WERI-Rb-1 (cell line): Measurements from ENCODE around the gene RHOU.

ENCODE experiments used
- DNase-seq: peaks from one replicate; pipeline ENCODE4 v3.0.0-alpha.2; 2020
- H3K27ac ChIP-seq: fragments of 250-450 bp; sonication (Bioruptor Pico); 2 replicates; pipeline ENCODE4 v1.5.1; 2020; ENCODE audit warnings: mild to moderate bottlenecking, moderate library complexity
- H3K27me3 ChIP-seq: fragments of 250-450 bp; sonication (Bioruptor Pico); 2 replicates; pipeline ENCODE4 v1.5.1; 2021; ENCODE audit warnings: mild to moderate bottlenecking, low read depth, moderate library complexity; ENCODE audit not compliant: insufficient read depth, severe bottlenecking
- H3K36me3 ChIP-seq: fragments of 250-450 bp; sonication (Bioruptor Pico); 2 replicates; pipeline ENCODE4 v1.5.1; 2020; ENCODE audit warnings: mild to moderate bottlenecking, moderate library complexity
- H3K4me3 ChIP-seq: 2 replicates; pipeline ENCODE4 v1.5.1; 2011; ENCODE audit warnings: low read depth, mild to moderate bottlenecking, control low read depth, low read length
- H3K9me3 ChIP-seq: fragments of 250-450 bp; sonication (Bioruptor Pico); 2 replicates; pipeline ENCODE4 v1.5.1; 2021; ENCODE audit warnings: mild to moderate bottlenecking, moderate library complexity; ENCODE audit not compliant: severe bottlenecking
- TF ChIP-seq, protein P1 (sequence below): IDR thresholded peaks from 2 replicates; pipeline ENCODE4 v1.5.1; 2011; ENCODE audit warnings: low read depth, mild to moderate bottlenecking, control low read depth, inconsistent platforms, low read length

Gene RHOU

DNA sequence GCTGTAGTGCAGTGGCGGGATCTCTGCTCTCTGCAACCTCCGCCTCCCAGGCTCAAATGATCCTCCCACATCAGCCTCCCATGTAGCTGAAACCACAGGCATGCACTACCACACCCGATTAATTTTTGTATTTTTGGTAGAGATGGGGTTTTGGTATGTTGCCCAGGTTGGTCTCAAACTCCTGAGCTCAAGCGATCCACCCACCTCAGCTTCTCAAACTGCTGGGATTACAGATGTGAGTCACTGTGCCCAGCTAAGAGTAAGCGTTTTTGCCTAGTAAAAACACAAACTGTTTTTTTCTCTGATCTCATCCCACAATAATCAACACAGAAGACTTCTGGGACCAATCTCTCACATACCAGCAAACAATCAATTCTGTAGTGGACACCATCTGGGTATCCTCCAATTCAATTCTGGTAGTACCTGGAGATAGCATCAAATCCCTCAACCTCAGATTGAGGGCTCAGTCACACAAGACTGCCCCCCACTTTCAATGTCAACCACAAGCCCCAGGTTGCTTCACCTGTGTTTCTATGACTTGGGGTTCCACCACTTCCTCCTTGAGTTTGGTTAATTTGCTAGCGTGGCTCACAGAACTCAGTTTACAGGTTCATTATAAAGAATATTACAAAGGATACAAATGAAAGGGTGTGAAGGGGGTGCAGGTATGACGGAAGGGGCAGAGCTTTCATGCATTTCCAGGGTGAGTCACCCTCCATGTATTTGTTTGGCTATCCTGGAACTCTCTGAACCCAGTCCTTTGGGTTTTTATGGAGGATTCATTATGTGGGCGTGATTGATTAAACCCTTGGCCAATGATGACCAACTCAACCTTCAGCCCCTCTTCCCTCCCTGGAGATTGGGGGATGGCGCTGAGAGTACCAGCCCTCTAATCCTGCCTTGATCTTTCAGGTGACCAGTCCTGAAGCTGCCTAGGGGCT, 40.0 kb upstream of the RHOU start:
- Histone ChIP-seq H3K27me3 (no peaks in the 10 kb centered on the region), H3K36me3 (no peaks in the 10 kb centered on the region), H3K27ac (no peak overlapping the region), H3K9me3 (no peaks in the 10 kb centered on the region), H3K4me3 (no peak overlapping the region)
- DNase-seq: no peak
- TF ChIP-seq, protein P1, sequence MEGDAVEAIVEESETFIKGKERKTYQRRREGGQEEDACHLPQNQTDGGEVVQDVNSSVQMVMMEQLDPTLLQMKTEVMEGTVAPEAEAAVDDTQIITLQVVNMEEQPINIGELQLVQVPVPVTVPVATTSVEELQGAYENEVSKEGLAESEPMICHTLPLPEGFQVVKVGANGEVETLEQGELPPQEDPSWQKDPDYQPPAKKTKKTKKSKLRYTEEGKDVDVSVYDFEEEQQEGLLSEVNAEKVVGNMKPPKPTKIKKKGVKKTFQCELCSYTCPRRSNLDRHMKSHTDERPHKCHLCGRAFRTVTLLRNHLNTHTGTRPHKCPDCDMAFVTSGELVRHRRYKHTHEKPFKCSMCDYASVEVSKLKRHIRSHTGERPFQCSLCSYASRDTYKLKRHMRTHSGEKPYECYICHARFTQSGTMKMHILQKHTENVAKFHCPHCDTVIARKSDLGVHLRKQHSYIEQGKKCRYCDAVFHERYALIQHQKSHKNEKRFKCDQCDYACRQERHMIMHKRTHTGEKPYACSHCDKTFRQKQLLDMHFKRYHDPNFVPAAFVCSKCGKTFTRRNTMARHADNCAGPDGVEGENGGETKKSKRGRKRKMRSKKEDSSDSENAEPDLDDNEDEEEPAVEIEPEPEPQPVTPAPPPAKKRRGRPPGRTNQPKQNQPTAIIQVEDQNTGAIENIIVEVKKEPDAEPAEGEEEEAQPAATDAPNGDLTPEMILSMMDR: no peak

DNA sequence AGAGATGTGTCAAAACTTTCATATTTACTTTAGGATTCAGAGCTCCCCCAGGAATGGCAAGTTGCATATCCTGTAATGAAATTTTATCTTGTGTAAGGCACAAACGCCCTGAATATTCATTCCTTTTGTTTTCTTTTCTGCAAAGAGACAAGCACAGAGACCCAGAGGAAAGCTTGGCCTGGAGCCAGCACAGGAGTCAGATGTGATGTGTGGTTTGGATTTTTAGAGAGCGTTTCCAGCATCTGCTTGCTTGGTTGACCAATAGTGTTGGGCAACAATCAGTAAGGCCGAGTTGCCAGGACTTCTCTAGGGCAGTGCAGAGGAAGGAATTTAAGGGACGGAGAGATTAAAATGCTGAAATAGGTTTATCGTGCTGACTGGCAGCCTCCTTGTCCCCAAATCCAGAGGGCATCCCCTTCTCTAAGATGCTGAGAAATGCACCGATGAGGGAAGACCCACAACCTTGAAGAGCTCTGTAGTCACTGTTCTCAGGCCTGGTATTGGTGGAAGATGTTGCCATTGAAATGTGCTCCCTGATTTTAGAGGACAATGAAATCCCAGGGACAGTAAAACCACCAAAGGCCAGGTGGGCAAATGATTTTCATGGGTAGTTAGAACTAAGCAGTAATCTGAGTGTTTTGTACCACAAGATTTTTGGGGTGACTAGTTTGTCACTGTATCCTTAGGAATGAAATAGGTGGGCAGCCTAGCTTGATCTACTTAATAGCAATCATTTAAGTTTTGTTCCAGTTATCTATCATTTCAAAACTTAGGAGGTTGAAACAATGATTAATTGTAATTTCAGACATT, 37.9 kb upstream of the RHOU start:
- TF ChIP-seq, protein P1: no peak
- H3K9me3 ChIP-seq: no peaks in the 10 kb centered on the region
- no peaks in the 10 kb centered on the region for H3K27me3 ChIP-seq
- no peak overlapping the region for H3K27ac ChIP-seq
- H3K4me3 ChIP-seq: no peak overlapping the region
- H3K36me3 ChIP-seq: no peaks in the 10 kb centered on the region
- DNase-seq: no peak

DNA sequence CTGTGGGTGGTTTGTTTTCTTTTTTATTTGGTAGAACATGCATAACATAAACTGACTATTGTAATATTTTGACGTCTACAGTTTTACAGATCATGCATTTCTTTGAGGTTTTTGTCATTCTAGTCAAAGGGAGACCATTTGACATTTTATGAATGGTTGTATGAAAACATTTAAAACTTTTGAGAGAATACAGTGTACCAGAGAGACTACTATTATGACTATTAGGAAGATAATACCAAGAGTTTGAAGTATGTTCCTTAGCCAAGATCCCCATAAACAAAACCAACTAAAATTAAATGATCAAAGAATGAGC, 37.3 kb upstream of the RHOU start:
- Histone ChIP-seq H3K36me3 (no peaks in the 10 kb centered on the region), H3K27ac (no peak overlapping the region), H3K9me3 (no peaks in the 10 kb centered on the region), H3K27me3 (no peaks in the 10 kb centered on the region), H3K4me3 (no peak overlapping the region)
- DNase-seq: no peak
- TF ChIP-seq, protein P1: no peak

DNA sequence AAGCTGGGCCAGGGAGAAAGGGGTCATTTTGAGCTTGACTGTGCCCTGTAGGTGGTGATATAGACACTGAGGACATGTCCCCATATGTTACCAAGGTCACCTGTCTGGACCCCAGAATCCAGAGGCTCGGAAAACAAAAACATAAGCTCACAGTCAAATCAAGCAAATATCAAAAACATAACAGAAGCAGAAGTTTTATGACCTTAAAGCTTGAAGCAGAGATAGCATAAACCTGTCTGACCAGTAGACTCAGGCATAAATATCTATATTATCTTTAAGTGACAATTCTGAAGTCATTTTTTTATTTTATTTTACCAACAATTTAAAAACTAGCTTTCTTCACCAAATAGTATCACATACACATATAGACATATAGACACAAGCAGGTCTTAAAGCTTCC, 32.8 kb upstream of the RHOU start:
- TF ChIP-seq, protein P1: no peak
- no peak for DNase-seq
- H3K4me3 ChIP-seq: no peak overlapping the region
- no peak overlapping the region for H3K27ac ChIP-seq
- no peaks in the 10 kb centered on the region for H3K36me3 ChIP-seq
- H3K27me3 ChIP-seq: no peaks in the 10 kb centered on the region
- no peaks in the 10 kb centered on the region for H3K9me3 ChIP-seq

DNA sequence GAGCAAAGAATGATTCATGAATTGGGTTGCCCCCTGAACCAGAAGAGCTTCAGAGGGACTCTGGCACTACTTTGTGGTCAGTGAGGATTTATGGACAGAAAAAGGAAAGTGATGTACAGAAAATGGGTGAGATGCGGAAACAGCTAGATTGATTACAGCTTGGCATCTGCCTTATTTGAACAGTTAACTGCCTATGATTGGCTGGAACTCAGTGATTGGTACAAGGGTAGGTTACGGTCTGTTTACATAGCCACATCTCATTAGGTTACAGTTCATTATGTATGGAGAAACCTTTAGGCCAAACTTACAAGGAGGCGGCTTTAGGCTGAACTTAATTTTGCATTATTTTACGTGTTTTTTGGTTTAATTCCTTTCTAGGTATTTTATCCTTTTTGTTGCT, 29.0 kb upstream of the RHOU start:
- Histone ChIP-seq H3K27ac (no peak overlapping the region), H3K27me3 (no peaks in the 10 kb centered on the region), H3K36me3 (no peaks in the 10 kb centered on the region), H3K4me3 (no peak overlapping the region), H3K9me3 (no peaks in the 10 kb centered on the region)
- no peak for DNase-seq
- TF ChIP-seq, protein P1: no peak
